Right atrium auricular region (tissue), 2 donors: Measurements from ENCODE around the gene CHD9. TPM values are rescaled to one million over a fixed set of nuclear protein-coding genes. Genes with fewer than 3 reads are reported as not detected.

Experiments
- DNase-seq: peaks from one replicate; pipeline ENCODE4 v3.0.0-alpha.2; 2019; ENCODE audit warnings: low spot score
- H3K27ac ChIP-seq, 2 donors: fragments of 200-600 bp; sonication (generic); 1 replicate in 1 of 2; 2 replicates in 1 of 2; pipeline ENCODE4 v1.5.1; 2016 to 2019
- H3K27me3 ChIP-seq, 2 donors: fragments of 200-600 bp; sonication (generic); one replicate each; pipeline versions ENCODE4 v1.5.1 to v1.6.0; 2017 to 2019
- H3K36me3 ChIP-seq: fragments of 200-600 bp; sonication (generic); one replicate; pipeline ENCODE4 v1.5.1; 2016
- H3K4me1 ChIP-seq, 2 donors: fragments of 200-600 bp; sonication (generic); one replicate each; pipeline versions ENCODE4 v1.5.1 to v1.6.0; 2017 to 2019
- H3K4me3 ChIP-seq, 2 donors: fragments of 200-600 bp; sonication (generic); 1 replicate in 1 of 2; 2 replicates in 1 of 2; pipeline ENCODE4 v1.5.1; 2017 to 2019; ENCODE audit warnings: mild to moderate bottlenecking in 1 of 2, moderate library complexity in 1 of 2
- H3K9me3 ChIP-seq, 2 donors: fragments of 200-600 bp; sonication (generic); one replicate each; pipeline ENCODE4 v1.5.1; 2019
- total RNA-seq, 2 donors: library from RNA; depleted of rRNA; stranded (reverse); fragments of >200 nt; gene quantifications; one replicate each; pipeline ENCODE4 v1.1.0, GENCODE V29; 2016
- TF ChIP-seq, protein P1 (sequence below), 2 donors: fragments of 200-600 bp; sonication (generic); IDR thresholded peaks; one replicate each; pipeline ENCODE4 v1.5.1; 2019; ENCODE audit warnings: antibody characterized with exemption in 2 of 2

CHD9 gene
- total RNA-seq, 2 donors from 2014 or later = 49.8 to 54.1 TPM

DNA sequence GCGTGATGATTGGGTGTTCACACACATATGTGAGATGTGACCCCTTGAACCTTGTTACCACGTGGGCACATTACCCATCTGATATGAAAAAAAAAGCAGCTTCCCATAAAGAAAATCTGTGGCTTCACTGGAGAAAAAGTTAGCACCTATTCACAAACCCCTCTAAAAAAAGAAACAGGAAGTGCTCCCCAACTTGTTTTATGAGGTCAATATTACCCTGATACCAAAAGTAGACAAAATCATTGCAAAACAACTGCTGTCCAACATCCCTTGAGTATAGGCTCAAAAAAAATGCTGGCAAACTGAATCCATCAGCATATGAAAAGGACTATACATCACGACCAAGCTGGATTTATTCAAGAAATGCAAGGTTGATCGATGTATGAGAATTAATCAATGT lies 279.8 kb downstream of the CHD9 start:
- Histone ChIP-seq H3K27ac (no peak overlapping the region), H3K4me1 (no peaks in the 10 kb centered on the region), H3K4me3 (no peak overlapping the region), H3K27me3 (no peaks in the 10 kb centered on the region), H3K36me3 (no peaks in the 10 kb centered on the region), H3K9me3 (no peaks in the 10 kb centered on the region)
- no peak for DNase-seq
- TF ChIP-seq, protein P1, sequence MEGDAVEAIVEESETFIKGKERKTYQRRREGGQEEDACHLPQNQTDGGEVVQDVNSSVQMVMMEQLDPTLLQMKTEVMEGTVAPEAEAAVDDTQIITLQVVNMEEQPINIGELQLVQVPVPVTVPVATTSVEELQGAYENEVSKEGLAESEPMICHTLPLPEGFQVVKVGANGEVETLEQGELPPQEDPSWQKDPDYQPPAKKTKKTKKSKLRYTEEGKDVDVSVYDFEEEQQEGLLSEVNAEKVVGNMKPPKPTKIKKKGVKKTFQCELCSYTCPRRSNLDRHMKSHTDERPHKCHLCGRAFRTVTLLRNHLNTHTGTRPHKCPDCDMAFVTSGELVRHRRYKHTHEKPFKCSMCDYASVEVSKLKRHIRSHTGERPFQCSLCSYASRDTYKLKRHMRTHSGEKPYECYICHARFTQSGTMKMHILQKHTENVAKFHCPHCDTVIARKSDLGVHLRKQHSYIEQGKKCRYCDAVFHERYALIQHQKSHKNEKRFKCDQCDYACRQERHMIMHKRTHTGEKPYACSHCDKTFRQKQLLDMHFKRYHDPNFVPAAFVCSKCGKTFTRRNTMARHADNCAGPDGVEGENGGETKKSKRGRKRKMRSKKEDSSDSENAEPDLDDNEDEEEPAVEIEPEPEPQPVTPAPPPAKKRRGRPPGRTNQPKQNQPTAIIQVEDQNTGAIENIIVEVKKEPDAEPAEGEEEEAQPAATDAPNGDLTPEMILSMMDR (IDR thresholded peaks at IDR 0.05) = no peak

- DNase-seq = no peak
- H3K9me3 ChIP-seq = no peaks in the 10 kb centered on the region
- no peak overlapping the region for H3K27ac ChIP-seq
- TF ChIP-seq, protein P1 (IDR thresholded peaks at IDR 0.05) = no peak
- no peaks in the 10 kb centered on the region for H3K4me1 ChIP-seq
- H3K27me3 ChIP-seq = no peaks in the 10 kb centered on the region
- no peak overlapping the region for H3K4me3 ChIP-seq
- H3K36me3 ChIP-seq = no peaks in the 10 kb centered on the region
Observed at GRCh38 chr16:53337294-53337693, 282.5 kb downstream of the CHD9 start.

GRCh38 chr16:53341792-53342191 lies 287.0 kb downstream of the CHD9 start:
- Histone ChIP-seq H3K27me3 (no peaks in the 10 kb centered on the region), H3K4me1 (no peaks in the 10 kb centered on the region), H3K27ac (no peak overlapping the region), H3K4me3 (no peak overlapping the region), H3K36me3 (no peaks in the 10 kb centered on the region), H3K9me3 (no peaks in the 10 kb centered on the region)
- TF ChIP-seq, protein P1 (IDR thresholded peaks at IDR 0.05) = no peak
- DNase-seq = no peak

GRCh38 chr16:53355064-53355463 lies 300.3 kb downstream of the CHD9 start:
- no peak for DNase-seq
- Histone ChIP-seq H3K27ac (no peak overlapping the region), H3K36me3 (no peaks in the 10 kb centered on the region), H3K27me3 (no peaks in the 10 kb centered on the region), H3K4me3 (no peak overlapping the region), H3K9me3 (peaks cover 0 to 3% of the 10 kb centered on the region in 2 donors), H3K4me1 (no peaks in the 10 kb centered on the region)
- TF ChIP-seq, protein P1 (IDR thresholded peaks at IDR 0.05) = no peak

DNA sequence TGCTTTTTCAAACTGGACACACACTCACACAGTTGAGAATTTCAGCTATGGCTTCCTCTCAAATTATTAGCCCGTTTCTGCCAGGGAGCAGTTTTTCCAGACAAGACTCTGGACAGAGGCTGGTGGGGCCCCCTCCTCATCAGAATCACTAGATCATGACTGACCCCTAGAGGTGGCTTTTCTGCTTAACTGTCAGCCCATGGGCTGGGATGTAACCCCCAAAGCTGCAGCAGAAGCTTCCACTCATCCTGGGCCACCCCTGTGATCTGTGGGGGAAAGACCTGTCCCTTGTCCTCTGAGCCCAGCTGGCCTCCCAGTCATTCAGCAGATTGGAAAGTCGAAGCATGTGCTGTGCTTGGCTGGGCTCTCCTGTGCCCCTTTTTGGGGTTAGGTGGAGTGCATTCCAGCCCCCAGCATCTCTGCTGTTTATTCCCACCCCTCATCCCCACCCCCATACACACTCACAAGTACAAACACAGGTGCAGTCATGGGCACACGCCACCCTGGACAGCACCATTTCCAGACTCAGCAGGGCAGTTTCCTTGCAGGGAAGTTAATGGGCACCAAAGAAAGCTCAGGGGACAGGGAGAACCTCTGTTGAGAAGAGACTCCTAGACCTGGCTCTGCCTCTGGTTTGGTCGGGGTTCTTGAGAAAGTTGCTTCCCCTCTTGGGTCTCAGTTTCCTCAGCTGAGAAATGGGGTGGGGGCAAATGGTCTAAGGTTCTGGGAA lies 301.9 kb downstream of the CHD9 start:
- H3K27ac ChIP-seq = no peak overlapping the region
- TF ChIP-seq, protein P1 (IDR thresholded peaks at IDR 0.05) = no peak
- H3K36me3 ChIP-seq = no peaks in the 10 kb centered on the region
- H3K4me1 ChIP-seq = no peaks in the 10 kb centered on the region
- no peak overlapping the region for H3K4me3 ChIP-seq
- no peak for DNase-seq
- H3K27me3 ChIP-seq = no peaks in the 10 kb centered on the region
- H3K9me3 ChIP-seq = no peaks in the 10 kb centered on the region

DNA sequence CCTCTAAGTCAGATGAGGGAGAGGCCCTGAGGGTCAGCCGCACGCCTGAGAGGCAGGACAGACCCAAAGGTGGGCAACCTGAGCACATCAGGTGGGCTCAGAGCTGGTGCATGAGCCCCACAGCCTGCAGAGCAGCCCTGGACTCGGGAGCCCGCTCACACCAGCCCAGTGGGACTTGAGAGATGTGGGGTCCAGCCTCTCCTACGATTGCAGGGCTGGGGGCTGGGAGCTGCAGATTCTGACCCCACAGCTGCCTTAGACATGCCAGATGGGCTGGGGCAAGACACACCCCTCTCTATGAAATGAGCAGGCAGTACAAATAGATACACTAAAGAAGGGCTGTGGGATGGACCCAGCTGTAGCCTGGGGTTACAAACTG lies 302.4 kb downstream of the CHD9 start:
- no peak overlapping the region for H3K4me3 ChIP-seq
- TF ChIP-seq, protein P1 (IDR thresholded peaks at IDR 0.05) = no peak
- H3K9me3 ChIP-seq = no peaks in the 10 kb centered on the region
- no peaks in the 10 kb centered on the region for H3K36me3 ChIP-seq
- H3K4me1 ChIP-seq = no peaks in the 10 kb centered on the region
- no peak for DNase-seq
- H3K27me3 ChIP-seq = no peaks in the 10 kb centered on the region
- no peak overlapping the region for H3K27ac ChIP-seq
